Muscle layer of duodenum (tissue), 2 donors: Measurements from ENCODE around the gene VIPR2.
"Not testable (repeated sequence)": the region's sequence is repeated elsewhere in the genome, so short reads cannot be mapped to it uniquely, and the experiment has no call there.

Experiments used
- H3K27ac ChIP-seq: one replicate; pipeline ENCODE4 v1.7.0; 2013; ENCODE audit warnings: mild to moderate bottlenecking, low read length
- H3K27me3 ChIP-seq: one replicate; pipeline ENCODE4 v1.7.0; 2013; ENCODE audit warnings: low read depth, mild to moderate bottlenecking, control low read depth, low read length
- H3K36me3 ChIP-seq, 2 donors: one replicate each; pipeline ENCODE4 v1.7.0; 2013; ENCODE audit warnings: low read length in 2 of 2, control low read depth in 1 of 2, mild to moderate bottlenecking in 1 of 2; ENCODE audit not compliant: insufficient read depth in 2 of 2, control insufficient read depth in 1 of 2
- H3K4me1 ChIP-seq, 2 donors: one replicate each; pipeline ENCODE4 v1.7.0; 2013; ENCODE audit warnings: low read length in 2 of 2, mild to moderate bottlenecking in 2 of 2, control low read depth in 1 of 2, moderate library complexity in 1 of 2; ENCODE audit not compliant: insufficient read depth in 2 of 2, control insufficient read depth in 1 of 2
- H3K4me3 ChIP-seq, 2 donors: one replicate each; pipeline ENCODE4 v1.7.0; 2013; ENCODE audit warnings: low read length in 2 of 2, low read depth in 1 of 2, mild to moderate bottlenecking in 1 of 2
- H3K9me3 ChIP-seq, 2 donors: one replicate each; pipeline ENCODE4 v1.7.0; 2013; ENCODE audit warnings: low read length in 2 of 2, control low read depth in 1 of 2, mild to moderate bottlenecking in 1 of 2; ENCODE audit not compliant: control insufficient read depth in 1 of 2
- donor health status: healthy.

The VIPR2 gene

DNA sequence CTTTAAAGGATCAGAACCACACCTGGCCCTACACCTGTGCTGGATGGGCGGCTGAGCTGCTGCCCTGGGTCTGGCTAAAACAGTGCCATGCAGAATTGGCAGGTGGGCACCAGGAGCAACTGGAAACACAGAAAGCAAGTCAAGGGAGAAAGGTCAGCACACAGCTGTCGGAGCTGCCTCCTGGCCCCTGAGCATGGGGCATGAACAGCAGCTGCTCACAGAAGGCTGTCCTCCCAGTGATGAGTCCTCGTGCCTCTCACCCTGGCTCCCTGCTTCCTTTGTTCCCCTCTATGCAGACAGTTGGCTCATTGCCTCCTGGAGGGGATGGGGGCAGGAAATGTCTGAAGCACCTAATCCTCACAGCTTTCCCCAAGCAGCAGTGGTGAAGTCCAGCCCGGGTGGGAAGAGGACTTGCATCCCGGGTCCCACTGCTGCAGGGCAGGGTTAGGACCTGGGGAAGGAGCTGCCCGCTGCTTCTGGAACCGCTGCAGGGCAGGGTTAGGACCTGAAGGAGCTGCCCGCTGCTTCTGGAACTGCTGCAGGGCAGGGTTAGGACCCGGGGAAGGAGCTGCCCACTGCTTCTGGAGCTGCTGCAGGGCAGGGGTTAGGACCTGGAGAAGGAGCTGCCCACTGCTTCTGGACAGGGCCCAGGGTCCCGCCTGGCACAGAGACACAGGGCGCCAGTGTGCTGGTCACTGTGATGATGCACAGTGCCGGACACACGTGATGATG, 37.3 kb downstream of the VIPR2 start:
- Histone ChIP-seq H3K36me3 (peaks cover 0 to 7% of the 10 kb centered on the region in 2 donors), H3K27ac (no peak overlapping the region), H3K4me1 (peaks cover 3 to 19% of the 10 kb centered on the region in 2 donors), H3K4me3 (no peak overlapping the region), H3K9me3 (no peaks in the 10 kb centered on the region), H3K27me3 (no peaks in the 10 kb centered on the region)

- Histone ChIP-seq H3K27me3 (no peaks in the 10 kb centered on the region), H3K9me3 (no peaks in the 10 kb centered on the region), H3K4me3 (no peak overlapping the region), H3K27ac (no peak overlapping the region), H3K36me3 (peaks cover 0 to 12% of the 10 kb centered on the region in 2 donors), H3K4me1 (peaks cover 3 to 19% of the 10 kb centered on the region in 2 donors)
Measured at GRCh38 chr7:159105832-159106811, 38.5 kb downstream of the VIPR2 start.

DNA sequence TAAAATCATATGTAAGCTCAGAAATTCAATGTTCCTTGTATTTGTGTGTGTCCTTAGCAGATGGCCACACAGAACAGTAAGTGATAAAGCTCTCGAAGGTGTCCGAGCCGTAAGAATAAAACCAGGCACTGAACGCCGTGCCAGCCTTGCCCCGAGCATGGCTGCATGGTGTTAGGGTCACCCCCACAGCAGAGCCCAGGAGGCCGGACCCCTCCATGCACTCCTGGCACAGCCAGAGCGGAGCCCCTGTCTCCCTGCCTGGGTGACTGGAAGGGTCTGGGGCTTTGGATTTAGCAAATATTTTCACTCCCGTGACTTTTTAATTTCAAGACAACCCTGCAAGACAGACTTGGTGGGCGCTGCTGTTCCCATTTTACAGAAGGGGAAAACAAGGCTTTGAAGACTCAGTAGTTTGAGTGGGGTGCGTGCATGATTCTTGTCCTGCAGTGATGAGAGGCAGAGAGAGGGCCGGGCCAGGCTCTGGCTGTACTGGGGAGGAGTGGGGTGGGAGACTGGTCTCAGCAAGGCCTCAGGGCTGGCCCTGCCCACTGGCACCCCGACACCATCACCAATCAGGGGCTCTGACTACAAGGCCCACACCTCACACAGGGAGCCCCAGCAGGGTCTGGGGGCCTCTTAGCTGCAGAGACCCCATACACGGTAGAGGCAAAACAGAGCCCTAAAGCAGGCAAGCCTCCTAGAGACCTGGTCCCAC, 39.4 kb downstream of the VIPR2 start:
- Histone ChIP-seq H3K9me3 (no peaks in the 10 kb centered on the region), H3K36me3 (peaks cover 0 to 12% of the 10 kb centered on the region in 2 donors), H3K4me3 (no peak overlapping the region), H3K27ac (no peak overlapping the region), H3K4me1 (peaks cover 3 to 19% of the 10 kb centered on the region in 2 donors), H3K27me3 (no peaks in the 10 kb centered on the region)

GRCh38 chr7:159104188-159104920, 40.3 kb downstream of the VIPR2 start:
- Histone ChIP-seq H3K27me3 (no peaks in the 10 kb centered on the region), H3K4me3 (no peak overlapping the region), H3K36me3 (peaks cover 0 to 12% of the 10 kb centered on the region in 2 donors), H3K4me1 (peaks cover 3 to 19% of the 10 kb centered on the region in 2 donors), H3K9me3 (no peaks in the 10 kb centered on the region), H3K27ac (no peak overlapping the region)

DNA sequence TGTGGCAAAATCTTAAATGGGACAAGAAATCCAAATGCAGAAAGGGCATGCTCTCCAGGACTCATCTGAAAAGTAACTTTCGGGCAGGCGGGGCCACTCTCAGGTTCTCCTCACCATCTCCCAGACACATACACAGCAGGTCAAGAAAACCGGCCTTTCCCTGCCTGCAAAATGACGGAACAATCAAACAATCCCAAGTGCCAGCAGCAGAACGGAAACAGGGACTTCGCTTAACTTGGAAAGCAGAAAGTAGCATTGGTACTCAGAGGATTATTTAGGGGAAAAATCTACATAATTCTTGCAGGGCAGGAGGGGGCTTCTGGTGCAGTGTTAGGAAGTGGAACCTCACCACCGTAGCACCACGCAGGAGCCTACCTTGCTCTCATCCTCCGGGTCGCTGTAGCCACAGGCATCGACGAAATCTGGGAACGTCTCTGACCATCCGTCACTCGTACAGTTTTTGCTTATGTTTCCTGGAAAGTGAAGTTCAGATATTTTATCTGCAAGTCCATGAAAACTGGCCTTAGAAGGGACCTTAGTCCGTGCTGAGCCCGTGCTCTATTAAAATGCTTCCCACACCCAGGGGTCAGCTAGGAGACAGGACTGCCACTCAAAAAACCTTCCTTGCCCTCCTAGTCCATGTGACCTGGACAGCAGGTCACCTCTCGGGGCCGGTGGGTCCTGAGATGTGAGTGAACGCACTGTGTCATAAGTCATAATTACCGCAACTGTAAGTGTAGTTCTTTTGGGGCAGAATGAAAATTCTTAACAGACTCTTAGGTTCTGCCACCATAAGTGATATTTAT, 41.1 kb downstream of the VIPR2 start:
- H3K27ac ChIP-seq, result no peak overlapping the region
- H3K4me3 ChIP-seq, result no peak overlapping the region
- peaks cover 0 to 12% of the 10 kb centered on the region in 2 donors for H3K36me3 ChIP-seq
- no peaks in the 10 kb centered on the region for H3K9me3 ChIP-seq
- H3K4me1 ChIP-seq, result peaks cover 0 to 23% of the 10 kb centered on the region in 2 donors
- H3K27me3 ChIP-seq, result no peaks in the 10 kb centered on the region

GRCh38 chr7:159102681-159103381, 41.8 kb downstream of the VIPR2 start:
- Histone ChIP-seq H3K27ac (no peak overlapping the region), H3K36me3 (peaks cover 0 to 12% of the 10 kb centered on the region in 2 donors), H3K27me3 (no peaks in the 10 kb centered on the region), H3K9me3 (no peaks in the 10 kb centered on the region), H3K4me1 (peaks cover 3 to 16% of the 10 kb centered on the region in 2 donors), H3K4me3 (no peak overlapping the region)

DNA sequence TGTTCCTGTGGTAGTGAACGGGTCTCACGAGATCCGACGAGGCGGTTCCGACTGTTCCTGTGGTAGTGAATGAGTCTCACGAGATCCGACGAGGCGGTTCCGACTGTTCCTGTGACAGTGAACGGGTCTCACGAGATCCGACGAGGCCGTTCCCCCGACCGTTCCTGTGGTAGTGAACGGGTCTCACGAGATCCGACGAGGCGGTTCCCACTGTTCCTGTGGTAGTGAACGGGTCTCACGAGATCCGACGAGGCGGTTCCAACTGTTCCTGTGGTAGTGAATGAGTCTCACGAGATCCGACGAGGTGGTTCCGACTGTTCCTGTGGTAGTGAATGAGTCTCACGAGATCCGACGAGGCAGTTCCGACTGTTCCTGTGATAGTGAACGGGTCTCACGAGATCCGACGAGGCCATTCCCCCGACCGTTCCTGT, 43.0 kb downstream of the VIPR2 start:
- not testable (repeated sequence) for H3K4me1 ChIP-seq, H3K9me3 ChIP-seq, H3K27me3 ChIP-seq, H3K4me3 ChIP-seq, H3K27ac ChIP-seq
- peaks cover 0 to 12% of the 10 kb centered on the region in 2 donors for H3K36me3 ChIP-seq

DNA sequence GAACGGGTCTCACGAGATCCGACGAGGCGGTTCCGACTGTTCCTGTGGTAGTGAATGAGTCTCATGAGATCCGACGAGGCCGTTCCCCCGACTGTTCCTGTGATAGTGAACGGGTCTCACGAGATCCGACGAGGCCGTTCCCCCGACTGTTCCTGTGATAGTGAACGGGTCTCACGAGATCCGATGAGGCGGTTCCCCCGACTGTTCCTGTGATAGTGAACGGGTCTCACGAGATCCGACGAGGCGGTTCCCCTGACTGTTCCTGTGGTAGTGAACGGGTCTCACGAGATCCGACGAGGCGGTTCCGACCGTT, 43.6 kb downstream of the VIPR2 start:
- H3K27me3 ChIP-seq, H3K4me3 ChIP-seq, H3K27ac ChIP-seq, H3K9me3 ChIP-seq: not testable (repeated sequence)
- peaks cover 3 to 13% of the 10 kb centered on the region in 2 donors for H3K4me1 ChIP-seq
- H3K36me3 ChIP-seq, result peaks cover 0 to 12% of the 10 kb centered on the region in 2 donors

GRCh38 chr7:159100281-159101082, 44.2 kb downstream of the VIPR2 start:
- H3K27me3 ChIP-seq, H3K4me3 ChIP-seq, H3K9me3 ChIP-seq, H3K27ac ChIP-seq: not testable (repeated sequence)
- H3K36me3 ChIP-seq, result peaks cover 0 to 12% of the 10 kb centered on the region in 2 donors
- peaks cover 3 to 17% of the 10 kb centered on the region in 2 donors for H3K4me1 ChIP-seq
